H1 (cell line): Measurements from ENCODE around the gene PTPN1. TPM values are rescaled to one million over a fixed set of nuclear protein-coding genes. Genes with fewer than 3 reads are reported as not detected.

ENCODE experiments used
- GABPA ChIP-seq: IDR thresholded peaks from 2 replicates; pipeline ENCODE4 v1.6.1; 2011; ENCODE audit warnings: mild to moderate bottlenecking, low read length, moderate library complexity, borderline replicate concordance; ENCODE audit not compliant: insufficient read depth
- MAFK ChIP-seq: IDR thresholded peaks from 2 replicates; pipeline ENCODE4 v1.6.1; 2012; ENCODE audit warnings: low read depth, mild to moderate bottlenecking, improper control_type of control experiment, low read length
- TAF1 ChIP-seq: IDR thresholded peaks from 2 replicates; pipeline ENCODE4 v1.6.1; 2011; ENCODE audit warnings: mild to moderate bottlenecking, low read depth, low read length
- polyA plus RNA-seq, 7 experiments: library from polyadenylated mRNA; depleted of rRNA in 3 of 7; stranded (reverse) in 5 of 7; unstranded in 2 of 7; fragments of >200 nt in 5 of 7; fragments of 200-250 nt in 2 of 7; gene quantifications; 1 replicate in 5 of 7; 2 replicates in 1 of 7; 4 replicates in 1 of 7; pipeline versions ENCODE4 v1.2.1 to v1.2.3, GENCODE V29; 2011 to 2013; ENCODE audit warnings: missing spikeins in 2 of 7, mixed read lengths in 2 of 7
- total RNA-seq: library from RNA; stranded (reverse); fragmentation: NEBNext Ultra II Directional; extraction: Animal tissue kit (Norgen Biotek cat#: 25700); gene quantifications from 2 replicates; pipeline ENCODE4 v1.2.1, GENCODE V29; 2021

PTPN1 gene
- total and polyA plus RNA-seq, 2 of the 8 experiments (the other 6 are each of a cell fraction or from before 2014, with no cell fraction given), result 18.6 to 32.1 TPM

GRCh38 chr20:50621068-50621665 is 111.0 kb downstream of the PTPN1 start (continued):
- TF ChIP-seq MAFK, result no peak
- TF ChIP-seq GABPA, result no peak
- TF ChIP-seq TAF1, result no peak
- TF ChIP-seq, all 59 proteins: peak for 0
